GM18519 (cell line): ENCODE measurements around the gene ANXA11.
"Not testable (repeated sequence)": the region's sequence is repeated elsewhere in the genome, so short reads cannot be mapped to it uniquely, and the experiment has no call there.

ENCODE experiments used
- ATAC-seq: cut with Tn5 transposase; IDR thresholded peaks from one replicate; pipeline ENCODE4 v1.9.1; 2021; ENCODE audit warnings: mild to moderate bottlenecking, moderate library complexity; ENCODE audit not compliant: unreplicated experiment, low FRiP score

Gene ANXA11

DNA sequence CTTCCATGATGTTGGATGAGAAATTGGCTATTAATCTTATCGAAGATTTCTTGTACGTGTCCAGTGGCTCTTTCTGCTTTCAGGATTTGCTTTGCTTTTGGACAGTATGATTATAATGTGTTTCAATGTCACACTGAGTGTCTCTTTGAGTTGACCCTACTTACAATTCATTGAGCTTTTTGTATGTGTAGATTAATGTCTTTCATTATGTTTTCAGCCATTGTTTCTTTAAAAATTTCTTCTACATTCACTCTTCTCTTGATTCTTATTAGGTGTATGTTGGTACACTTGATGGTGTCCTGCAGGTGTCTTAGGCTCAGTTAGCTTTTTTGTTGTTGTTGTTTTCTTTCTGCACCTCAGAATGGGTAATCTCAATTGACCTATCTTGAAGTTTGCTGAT, 56.2 kb downstream of the ANXA11 start:
- no peak for ATAC-seq

DNA sequence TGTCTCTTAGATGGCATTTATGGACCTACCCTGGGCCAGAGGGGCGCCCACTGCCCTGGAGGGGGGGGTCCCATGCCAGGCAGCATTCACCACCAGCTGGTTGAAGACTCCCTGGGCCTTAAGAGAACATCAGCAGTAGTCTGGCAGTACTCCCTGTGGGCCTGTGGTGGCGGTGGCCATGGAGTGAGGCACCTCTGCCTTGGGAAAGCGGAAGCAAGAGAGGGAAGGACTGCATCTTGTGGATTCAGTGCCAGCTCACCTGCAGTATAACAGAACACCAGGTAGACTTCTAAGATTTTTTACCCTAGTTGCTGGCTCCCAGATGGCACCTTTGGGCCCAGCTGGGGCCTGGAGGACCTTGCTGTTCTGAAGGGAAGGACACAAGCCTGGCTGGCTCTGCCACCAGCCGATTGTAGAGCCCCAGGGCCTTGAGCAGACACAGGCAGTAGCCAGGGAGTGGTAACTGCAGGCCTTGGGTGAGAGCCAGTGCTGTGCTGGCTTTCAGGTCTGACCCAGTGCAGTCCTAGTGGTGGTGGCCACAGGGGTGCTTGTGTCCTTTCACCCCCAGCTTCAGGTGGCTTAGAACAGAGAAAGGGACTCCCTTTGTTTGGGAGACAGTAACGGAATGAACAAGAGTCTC, 57.1 kb downstream of the ANXA11 start:
- no peak for ATAC-seq

GRCh38 chr10:80146918-80147317, 58.4 kb downstream of the ANXA11 start:
- ATAC-seq: no peak

- not testable (repeated sequence) for ATAC-seq
These were observed 59.7 kb downstream of the ANXA11 start for GRCh38 chr10:80145406-80146308.

- ATAC-seq: no peak
These were observed 60.6 kb downstream of the ANXA11 start for GRCh38 chr10:80144696-80145131.

- ATAC-seq: no peak
These were observed 61.2 kb downstream of the ANXA11 start for GRCh38 chr10:80144067-80144695.

DNA sequence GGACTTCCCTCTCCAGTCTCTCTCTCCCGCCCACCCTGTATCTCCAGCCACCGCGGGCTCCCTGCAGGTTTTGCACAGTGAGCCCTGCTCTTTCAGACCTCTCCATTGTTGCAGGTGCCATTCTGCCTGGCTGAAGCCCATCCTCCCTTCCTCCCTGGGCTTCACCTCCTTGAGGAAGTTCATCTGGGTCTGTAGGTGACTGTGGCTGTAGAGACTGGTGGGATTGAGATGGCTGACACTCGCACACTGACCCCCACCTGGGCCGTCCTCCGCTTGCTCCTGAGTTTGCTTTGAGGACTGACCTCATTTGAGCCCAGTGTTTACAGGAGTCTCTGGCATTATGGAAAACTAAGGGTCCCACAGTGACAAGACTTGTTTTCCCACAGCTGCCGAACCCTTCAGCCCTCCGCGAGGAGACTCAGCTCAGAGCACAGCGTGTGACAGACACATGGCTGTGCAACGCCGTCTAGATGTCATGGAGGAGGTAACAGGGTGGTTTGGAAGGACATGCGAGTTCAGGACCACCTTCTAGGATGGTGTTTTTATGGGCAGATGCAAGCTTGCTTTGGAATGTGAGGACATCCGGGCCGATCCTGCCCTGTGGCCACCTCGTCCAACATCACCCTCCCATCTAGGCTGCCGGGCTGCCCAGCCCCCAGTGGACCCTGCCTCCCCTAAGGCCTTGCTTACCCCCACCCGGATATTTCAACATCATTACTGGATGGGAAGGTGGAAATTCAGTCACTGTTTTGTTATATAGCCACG, 63.5 kb downstream of the ANXA11 start:
- no peak for ATAC-seq

- no peak for ATAC-seq
These were observed 65.1 kb downstream of the ANXA11 start for GRCh38 chr10:80140251-80140650.

DNA sequence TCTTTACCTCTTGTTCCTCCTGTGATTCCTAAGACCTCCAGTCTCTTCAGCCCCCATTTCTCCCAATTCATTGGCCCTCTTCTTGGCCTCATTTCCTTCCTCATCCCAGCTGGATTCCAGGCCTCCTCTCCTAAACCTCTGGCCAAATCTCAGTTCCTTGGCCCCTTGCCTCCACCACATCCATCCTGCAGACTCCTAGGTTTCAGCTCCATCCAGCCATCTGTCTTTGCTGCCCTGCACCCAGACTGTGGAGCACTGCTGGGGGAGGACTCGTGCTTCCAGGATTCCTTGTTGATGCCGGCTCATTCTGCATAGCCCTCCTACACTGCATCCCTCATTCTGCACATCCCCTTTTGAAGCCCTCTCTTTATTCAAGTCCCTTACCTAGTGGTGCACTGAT, 66.1 kb downstream of the ANXA11 start:
- no peak for ATAC-seq

GRCh38 chr10:80137920-80138319, 67.4 kb downstream of the ANXA11 start:
- no peak for ATAC-seq

DNA sequence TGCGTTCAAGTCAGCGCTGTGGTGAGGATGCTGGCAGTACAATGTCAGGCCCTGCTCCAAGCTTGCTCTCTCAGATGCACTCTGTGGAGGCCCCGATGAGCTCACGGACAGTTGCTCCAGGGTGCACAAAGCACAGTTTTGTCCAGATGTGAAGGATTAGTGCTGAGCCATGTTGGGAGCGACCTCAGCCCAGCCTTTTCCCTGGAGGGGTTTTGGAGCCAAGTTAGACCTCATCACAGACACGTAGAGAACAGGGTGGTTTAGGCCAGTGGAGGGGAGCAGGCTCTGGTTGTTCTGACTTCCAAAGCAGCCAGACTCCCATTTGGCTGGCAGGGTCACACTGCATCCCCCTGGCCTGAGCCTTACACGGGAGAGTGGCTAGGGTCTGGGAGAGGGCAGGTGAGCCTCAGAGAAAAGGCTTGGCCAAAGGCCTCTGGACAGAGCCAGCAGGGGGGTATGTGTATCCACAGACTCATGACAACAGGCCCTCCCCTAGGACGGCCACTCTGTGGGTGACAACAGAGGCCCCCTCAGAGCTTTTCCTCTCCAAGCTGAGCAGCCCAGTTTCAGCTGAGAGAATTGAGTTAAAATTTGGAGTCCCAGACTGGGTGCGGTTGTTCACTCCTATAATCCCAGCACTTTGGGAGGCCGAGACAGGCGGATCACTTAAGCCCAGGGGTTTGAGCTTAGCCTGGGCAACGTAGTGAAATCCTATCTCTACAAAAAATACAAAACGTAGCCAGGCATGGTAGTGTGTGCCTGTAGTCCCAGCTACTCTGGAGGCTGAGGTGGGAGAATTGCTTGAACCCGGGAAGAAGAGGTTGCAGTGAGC, 68.1 kb downstream of the ANXA11 start:
- ATAC-seq: no peak

GRCh38 chr10:80136134-80136571, 69.2 kb downstream of the ANXA11 start:
- ATAC-seq: no peak

GRCh38 chr10:80133687-80134086, 71.7 kb downstream of the ANXA11 start:
- ATAC-seq: not testable (repeated sequence)

- ATAC-seq: no peak
These were observed 72.1 kb downstream of the ANXA11 start for GRCh38 chr10:80133206-80133605.

GRCh38 chr10:80132299-80133139, 72.8 kb downstream of the ANXA11 start, which contains the start of gene PLAC9:
PLAC9 (plus strand) TSS chr10:80132730; CDS start chr10:80132763, 33 bp downstream.
- no peak for ATAC-seq

DNA sequence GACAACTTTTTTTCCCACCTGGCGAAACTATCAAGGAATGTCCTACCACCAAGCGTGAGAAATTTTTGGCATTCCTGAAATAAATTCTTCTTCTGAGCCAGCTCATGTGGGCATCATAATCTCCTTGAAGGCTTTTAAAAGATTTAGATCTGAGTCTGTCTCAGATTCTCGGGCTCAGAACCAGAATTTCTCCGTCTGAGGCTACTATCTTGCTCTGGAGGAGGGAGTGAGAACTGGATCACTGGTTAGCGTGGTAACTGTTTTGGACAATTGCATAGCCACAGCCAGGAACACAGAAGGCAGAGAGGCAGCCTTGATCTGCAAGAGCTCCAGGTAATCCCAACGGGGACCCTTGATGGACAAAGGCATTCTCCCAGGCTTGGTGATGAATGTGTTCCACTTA, 73.8 kb downstream of the ANXA11 start:
- no peak for ATAC-seq

GRCh38 chr10:80126876-80127275, 78.5 kb downstream of the ANXA11 start:
- ATAC-seq: no peak

DNA sequence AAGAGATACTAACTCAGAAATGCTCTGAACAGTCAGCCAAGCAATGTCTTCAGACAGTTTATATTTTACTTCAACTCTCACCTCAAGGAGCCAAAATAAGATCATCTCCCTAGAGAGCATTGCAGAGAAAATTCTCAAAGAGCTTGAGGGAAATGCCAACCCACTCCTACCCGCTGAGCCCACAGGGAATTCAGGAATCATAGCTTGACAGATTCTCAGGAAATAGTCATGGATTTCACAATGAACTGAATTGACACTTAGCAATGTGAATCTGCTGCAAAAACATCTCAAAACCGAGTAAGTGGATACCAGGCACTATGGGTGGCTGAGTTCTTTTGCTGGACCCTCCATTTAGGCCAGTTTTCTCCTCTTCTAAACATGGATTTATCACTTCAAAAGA, 82.6 kb downstream of the ANXA11 start:
- ATAC-seq: no peak
